HG03432 (cell line): ENCODE measurements around the gene TMEM106A.
"Not testable (repeated sequence)": the region's sequence is repeated elsewhere in the genome, so short reads cannot be mapped to it uniquely, and the experiment has no call there.

Experiments used
- ATAC-seq: cut with Tn5 transposase; IDR thresholded peaks from one replicate; pipeline ENCODE4 v1.9.1; 2021; ENCODE audit warnings: mild to moderate bottlenecking, moderate library complexity; ENCODE audit not compliant: unreplicated experiment

Gene TMEM106A

GRCh38 chr17:43211480-43212402, at the start of gene TMEM106A:
TSS of gene TMEM106A (plus strand) at chr17:43211875. CDS start at chr17:43213042, 1,167 bp downstream.
- peak; percentile 70 for ATAC-seq

- ATAC-seq, result not testable (repeated sequence)
These were observed 45.7 kb upstream of the TMEM106A start for GRCh38 chr17:43165971-43166370.

GRCh38 chr17:43169561-43170139, 42.0 kb upstream of the TMEM106A start:
- ATAC-seq, result peak; percentile 29

- ATAC-seq, result peak; percentile 68
These were observed 41.4 kb upstream of the TMEM106A start for GRCh38 chr17:43170140-43170765.

- ATAC-seq, result peak; percentile 69
These were observed 40.7 kb upstream of the TMEM106A start, which contains the start of gene NBR1 for GRCh38 chr17:43170766-43171585. TSS of gene NBR1 (plus strand) at chr17:43171214. CDS start at chr17:43175800, 4,586 bp downstream.

GRCh38 chr17:43171586-43172487, 39.8 kb upstream of the TMEM106A start:
- ATAC-seq, result no peak

GRCh38 chr17:43175213-43176118, 36.2 kb upstream of the TMEM106A start:
- no peak for ATAC-seq

- no peak for ATAC-seq
These were observed 35.5 kb upstream of the TMEM106A start for GRCh38 chr17:43176119-43176570.

GRCh38 chr17:43183921-43184320, 27.8 kb upstream of the TMEM106A start:
- ATAC-seq, result no peak

- not testable (repeated sequence) for ATAC-seq
These were observed 25.0 kb upstream of the TMEM106A start for GRCh38 chr17:43186656-43187055.

GRCh38 chr17:43193251-43193650, 18.4 kb upstream of the TMEM106A start:
- no peak for ATAC-seq

- ATAC-seq, result no peak
These were observed 12.0 kb upstream of the TMEM106A start for GRCh38 chr17:43199633-43200032.

GRCh38 chr17:43200127-43200526, 11.5 kb upstream of the TMEM106A start:
- ATAC-seq, result no peak

GRCh38 chr17:43203013-43203412, 8.7 kb upstream of the TMEM106A start:
- not testable (repeated sequence) for ATAC-seq

GRCh38 chr17:43210576-43210975, 1.1 kb upstream of the TMEM106A start:
- no peak for ATAC-seq

GRCh38 chr17:43211123-43211479, 574 bp upstream of the TMEM106A start:
- ATAC-seq, result no peak

GRCh38 chr17:43212641-43213490, 1.2 kb downstream of the TMEM106A start:
- ATAC-seq, result no peak

- ATAC-seq, result no peak
These were observed 1.9 kb downstream of the TMEM106A start for GRCh38 chr17:43213545-43213944.
